Activated CD4-positive, alpha-beta T cell treated with anti-CD3 and anti-CD28 coated beads, Interleukin-2, amount 10 ng/mL, durations not matched to agents 7 days and 5 days (primary cell): ENCODE measurements around the gene WWOX. TPM values are rescaled to one million over a fixed set of nuclear protein-coding genes. Genes with fewer than 3 reads are reported as not detected.

Source experiments
- CTCF ChIA-PET: fragments of 350-600 bp; sonication (Branson Sonifier 250); formaldehyde crosslinking; loops from one replicate; lab custom pipeline; 2021; ENCODE audit warnings: antibody characterized with exemption; lab: Charles Lee
- POLR2A ChIA-PET: fragments of 350-600 bp; sonication (Branson Sonifier 250); formaldehyde crosslinking; loops from one replicate; lab custom pipeline; 2021; ENCODE audit warnings: antibody characterized with exemption; lab: Charles Lee
- DNase-seq: peaks from one replicate; pipeline ENCODE4 v3.0.0-alpha.2; 2020
- H3K27ac Mint-ChIP-seq: one replicate; pipeline ENCODE4 v1.8.0; 2021; ENCODE audit warnings: mild to moderate bottlenecking, moderate library complexity, mixed read lengths
- H3K27me3 Mint-ChIP-seq: one replicate; pipeline ENCODE4 v1.8.0; 2021; ENCODE audit warnings: mixed read lengths
- H3K36me3 Mint-ChIP-seq: one replicate; pipeline ENCODE4 v1.8.0; 2021; ENCODE audit warnings: low read depth, mixed read lengths
- H3K4me1 Mint-ChIP-seq: one replicate; pipeline ENCODE4 v1.8.0; 2021; ENCODE audit warnings: mixed read lengths
- H3K4me3 Mint-ChIP-seq: one replicate; pipeline ENCODE4 v1.8.0; 2021; ENCODE audit warnings: mild to moderate bottlenecking, moderate library complexity, mixed read lengths
- H3K9me3 Mint-ChIP-seq: one replicate; pipeline ENCODE4 v1.8.0; 2021; ENCODE audit warnings: mixed read lengths
- total RNA-seq, 2 experiments: library from RNA; stranded (reverse); gene quantifications; one replicate each; pipeline ENCODE4 v1.2.3, GENCODE V29; 2021

The WWOX gene
- total RNA-seq, 2 experiments from 2014 or later: 22.2 to 28.9 TPM

DNA sequence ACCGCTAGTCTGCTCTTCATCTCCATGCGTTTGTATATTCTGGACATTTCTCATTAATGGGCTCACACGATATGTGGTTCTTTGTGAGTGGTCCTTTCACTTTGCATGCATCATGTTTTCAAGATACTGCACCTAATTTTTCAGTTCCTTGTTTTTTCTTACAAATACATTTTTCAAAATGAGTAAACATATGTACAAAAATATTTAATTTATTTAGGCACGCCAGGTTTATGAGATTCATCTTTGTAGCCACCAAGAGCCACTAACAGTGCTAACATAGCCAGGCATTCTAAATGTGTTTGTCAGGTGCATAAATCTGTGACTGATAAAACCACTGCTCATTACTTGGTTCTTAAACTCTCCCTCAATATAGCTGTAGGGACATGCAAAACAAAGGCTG, 375.3 kb downstream of the WWOX start:
- H3K9me3 Mint-ChIP-seq: no peaks in the 10 kb centered on the region
- H3K27me3 Mint-ChIP-seq: no peaks in the 10 kb centered on the region
- ChIA-PET POLR2A (no interaction called here), CTCF (no interaction called here)
- no peaks in the 10 kb centered on the region for H3K36me3 Mint-ChIP-seq
- no peak for DNase-seq
- no peak overlapping the region for H3K27ac Mint-ChIP-seq
- no peak overlapping the region for H3K4me3 Mint-ChIP-seq
- H3K4me1 Mint-ChIP-seq: no peaks in the 10 kb centered on the region

DNA sequence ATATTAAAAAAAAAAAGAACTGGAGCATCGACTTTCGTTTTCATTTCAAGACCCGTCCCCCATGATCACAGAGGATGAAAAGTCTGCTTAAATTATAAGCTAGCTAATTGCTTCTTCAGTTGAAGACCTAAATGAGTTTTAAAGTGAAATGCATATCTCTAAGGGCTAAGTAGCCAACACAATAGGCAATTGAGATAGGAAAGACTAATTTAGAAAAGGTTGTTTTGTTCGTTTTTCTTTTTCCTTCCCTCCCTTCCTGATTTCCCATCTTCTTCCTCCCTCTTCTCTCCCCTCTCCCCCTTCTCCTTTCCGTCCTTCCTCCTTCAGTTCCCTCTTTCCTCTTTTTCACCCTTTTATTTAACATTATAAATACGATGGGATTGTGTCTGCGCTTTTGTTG, 377.2 kb downstream of the WWOX start:
- CTCF ChIA-PET: interaction anchor here (1.2 kb wide), 1 partner anchor 10 kb away, joined by 4 read pairs; no protein-coding TSS in a partner anchor
- no peak for DNase-seq
- Mint-ChIP-seq H3K9me3 (no peaks in the 10 kb centered on the region), H3K27ac (no peak overlapping the region), H3K4me3 (no peak overlapping the region), H3K27me3 (no peaks in the 10 kb centered on the region), H3K36me3 (no peaks in the 10 kb centered on the region), H3K4me1 (no peaks in the 10 kb centered on the region)
- POLR2A ChIA-PET: no interaction called here

DNA sequence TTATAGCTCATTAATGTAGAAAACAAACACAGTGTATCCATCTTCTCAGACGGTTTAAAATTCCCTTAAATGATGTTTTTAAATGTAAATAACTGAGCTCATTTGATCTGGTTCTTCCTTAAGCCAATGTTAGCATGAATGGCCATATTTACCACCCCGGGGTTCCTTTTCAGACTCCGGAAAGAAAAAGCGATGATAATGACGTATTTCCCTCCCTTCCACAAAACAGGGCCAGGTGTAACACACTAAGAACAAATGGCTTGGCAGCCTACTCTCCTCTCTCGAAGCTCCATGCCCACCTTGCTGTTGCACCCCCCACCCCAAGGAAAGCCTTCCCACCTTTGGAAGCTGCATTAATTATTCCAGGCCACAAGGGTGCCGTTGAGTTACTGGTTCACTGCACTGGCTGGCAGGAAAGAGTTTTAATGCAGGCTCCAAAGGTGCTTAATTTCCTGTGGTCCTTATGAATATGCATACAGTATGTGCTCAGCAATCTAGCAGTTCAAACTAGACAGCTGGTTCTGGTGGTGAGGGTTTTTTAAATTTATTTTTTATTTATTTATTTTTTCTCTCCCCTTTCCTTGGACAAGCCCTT, 378.9 kb downstream of the WWOX start:
- POLR2A ChIA-PET: no interaction called here
- H3K36me3 Mint-ChIP-seq: no peaks in the 10 kb centered on the region
- CTCF ChIA-PET: interaction anchor here (1.1 kb wide), 1 partner anchor 10 kb away, joined by 4 read pairs; no protein-coding TSS in a partner anchor
- H3K4me1 Mint-ChIP-seq: no peaks in the 10 kb centered on the region
- peak; percentile 16 for DNase-seq
- H3K9me3 Mint-ChIP-seq: no peaks in the 10 kb centered on the region
- no peak overlapping the region for H3K4me3 Mint-ChIP-seq
- H3K27ac Mint-ChIP-seq: no peak overlapping the region
- H3K27me3 Mint-ChIP-seq: no peaks in the 10 kb centered on the region

DNA sequence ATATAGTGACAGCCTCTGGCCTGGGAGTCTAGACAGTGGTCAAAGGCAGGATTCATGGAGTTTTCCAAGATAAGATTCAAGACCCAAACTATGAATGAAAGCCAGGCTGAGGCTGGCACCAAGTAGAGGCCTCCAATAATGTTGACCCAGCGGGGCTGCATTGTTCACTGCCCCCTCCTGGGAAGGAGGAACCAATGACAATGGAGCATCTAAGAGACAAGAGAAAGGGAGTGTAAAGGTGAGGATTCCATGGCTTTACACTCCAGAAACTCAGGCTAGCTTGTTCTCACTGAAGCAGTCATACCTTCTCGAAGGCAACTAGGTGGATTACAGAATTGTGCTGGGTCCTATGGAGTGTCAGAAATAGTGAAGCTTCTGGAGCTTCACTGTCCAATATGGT, 380.3 kb downstream of the WWOX start:
- H3K36me3 Mint-ChIP-seq: no peaks in the 10 kb centered on the region
- ChIA-PET POLR2A (no interaction called here), CTCF (no interaction called here)
- H3K27me3 Mint-ChIP-seq: no peaks in the 10 kb centered on the region
- no peak overlapping the region for H3K4me3 Mint-ChIP-seq
- H3K27ac Mint-ChIP-seq: no peak overlapping the region
- H3K4me1 Mint-ChIP-seq: no peaks in the 10 kb centered on the region
- DNase-seq: no peak
- no peaks in the 10 kb centered on the region for H3K9me3 Mint-ChIP-seq

DNA sequence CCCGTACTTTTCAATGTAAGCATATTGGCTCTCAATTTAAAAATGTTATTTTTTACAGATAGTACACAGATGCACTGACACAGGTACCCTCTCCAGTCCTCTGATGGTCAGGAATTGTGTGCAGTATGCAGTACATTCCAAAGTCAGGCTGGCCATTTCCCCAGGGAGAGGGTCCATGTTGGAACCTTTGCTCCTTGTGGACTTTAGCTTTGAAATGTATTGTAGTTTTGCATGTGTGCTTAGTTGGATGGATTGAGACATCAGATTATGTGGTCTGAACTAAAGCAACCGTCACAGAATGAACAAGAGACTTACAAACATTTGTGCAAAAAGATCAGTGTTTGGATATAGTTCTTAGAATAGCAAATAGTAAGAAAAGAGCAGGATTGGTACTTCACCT, 381.1 kb downstream of the WWOX start:
- Mint-ChIP-seq H3K27me3 (no peaks in the 10 kb centered on the region), H3K9me3 (no peaks in the 10 kb centered on the region), H3K36me3 (no peaks in the 10 kb centered on the region), H3K4me3 (no peak overlapping the region), H3K4me1 (no peaks in the 10 kb centered on the region), H3K27ac (no peak overlapping the region)
- CTCF ChIA-PET: no interaction called here
- POLR2A ChIA-PET: no interaction called here
- no peak for DNase-seq

DNA sequence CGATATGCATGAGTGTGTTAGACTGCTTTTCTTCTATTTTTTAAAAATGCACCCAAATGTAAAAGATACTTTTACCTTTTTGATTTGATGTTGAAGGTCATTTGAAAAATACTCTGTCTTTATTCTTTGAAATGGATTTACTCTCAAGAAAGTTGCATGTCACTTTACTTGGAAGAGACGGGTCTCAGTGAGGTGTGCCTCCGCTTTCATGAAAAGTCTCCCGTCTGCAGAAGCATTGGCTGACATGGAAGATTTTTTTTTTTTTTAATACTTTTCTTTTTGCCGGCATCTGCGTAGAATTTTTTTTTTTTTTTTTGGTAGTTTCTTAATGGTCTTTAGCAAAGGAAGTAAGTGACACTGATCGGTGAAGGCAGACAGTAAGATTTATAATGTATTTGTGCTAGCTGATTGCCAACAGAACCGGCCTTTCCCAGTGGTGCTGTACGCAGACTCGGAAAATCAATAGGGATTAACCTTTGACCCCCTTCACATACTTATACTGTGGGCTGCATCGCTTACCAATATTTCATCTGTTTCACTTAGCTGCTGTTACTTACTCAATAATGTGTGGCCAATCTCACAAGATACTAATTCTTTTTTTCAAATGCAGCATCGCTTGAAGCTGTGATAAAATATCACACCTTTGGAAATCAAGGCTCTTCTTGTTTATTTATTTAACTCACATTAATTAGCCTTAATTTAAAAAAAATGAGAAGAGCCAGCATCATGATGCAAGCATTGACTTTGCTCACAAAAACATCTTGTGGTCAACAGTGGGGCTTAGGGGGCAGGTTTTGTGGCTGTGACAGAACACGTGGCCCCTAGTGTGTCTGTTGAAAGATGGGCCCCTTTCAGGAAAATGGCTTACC, 383.9 kb downstream of the WWOX start:
- H3K27ac Mint-ChIP-seq: no peak overlapping the region
- no peak for DNase-seq
- H3K36me3 Mint-ChIP-seq: no peaks in the 10 kb centered on the region
- no peaks in the 10 kb centered on the region for H3K27me3 Mint-ChIP-seq
- POLR2A ChIA-PET: no interaction called here
- no peak overlapping the region for H3K4me3 Mint-ChIP-seq
- H3K4me1 Mint-ChIP-seq: no peaks in the 10 kb centered on the region
- no peaks in the 10 kb centered on the region for H3K9me3 Mint-ChIP-seq
- CTCF ChIA-PET: no interaction called here

DNA sequence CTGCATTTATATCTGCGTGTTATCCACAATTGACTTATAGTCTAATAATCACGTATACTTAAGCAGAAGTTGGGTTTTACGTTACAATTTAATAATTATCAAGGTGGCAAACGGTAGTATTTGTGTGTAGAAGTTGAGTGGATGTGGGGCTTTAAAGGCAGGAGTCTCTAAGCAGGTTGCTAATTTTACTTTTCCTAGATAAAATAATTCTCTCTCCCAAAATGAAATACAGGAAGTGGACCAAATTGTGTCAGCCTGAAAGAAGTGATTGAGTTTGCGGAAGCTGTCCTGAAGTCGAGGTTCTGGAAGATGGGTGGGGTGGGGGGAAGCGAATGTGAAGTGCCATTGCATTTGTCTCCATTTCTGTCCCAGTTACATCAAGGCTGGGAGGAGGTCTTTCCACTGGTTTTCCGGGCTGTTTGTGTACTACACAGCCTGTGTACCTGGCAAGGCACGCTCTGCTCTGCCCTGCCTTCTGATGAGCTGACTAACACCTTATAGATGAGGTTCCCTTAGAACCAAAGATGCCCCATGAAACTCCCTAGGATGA, 385.1 kb downstream of the WWOX start:
- no peak for DNase-seq
- H3K4me1 Mint-ChIP-seq: no peaks in the 10 kb centered on the region
- CTCF ChIA-PET: no interaction called here

DNA sequence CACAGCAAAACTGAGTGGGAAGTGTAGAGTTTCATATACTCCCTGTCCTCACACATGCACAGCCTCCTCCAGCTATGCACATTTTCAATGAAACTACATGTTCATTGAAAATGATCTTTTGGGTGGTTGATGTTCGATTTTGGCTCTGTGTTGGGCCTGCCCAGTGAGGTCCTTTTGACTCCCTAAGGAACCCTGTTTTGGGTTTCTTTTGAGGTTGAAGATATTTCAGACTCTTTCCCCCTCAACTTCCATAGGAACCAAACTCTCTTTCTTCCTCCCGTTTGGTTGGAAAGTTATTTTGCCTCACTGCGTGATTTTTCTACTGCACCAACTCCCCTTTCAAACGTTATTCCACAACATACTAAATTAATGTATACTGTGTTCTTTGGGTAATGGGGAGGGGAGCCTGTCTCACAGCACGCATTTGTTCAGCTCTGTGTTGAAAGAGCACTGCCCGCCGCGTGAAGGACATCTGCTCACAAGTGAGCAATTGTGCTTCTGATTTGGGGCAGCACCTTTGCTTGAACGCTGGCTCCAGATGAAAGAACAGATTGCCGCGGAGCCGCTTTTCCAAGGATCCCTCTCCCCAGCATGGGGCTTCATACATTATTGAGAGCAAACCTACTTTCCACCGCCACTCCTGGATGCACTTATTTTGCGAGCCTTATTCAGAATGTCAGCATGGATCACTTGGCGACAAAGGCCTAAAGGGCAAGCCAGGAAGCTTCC, 385.9 kb downstream of the WWOX start:
- Mint-ChIP-seq H3K27me3 (no peaks in the 10 kb centered on the region), H3K36me3 (no peaks in the 10 kb centered on the region), H3K4me3 (no peak overlapping the region), H3K27ac (no peak overlapping the region), H3K4me1 (no peaks in the 10 kb centered on the region), H3K9me3 (no peaks in the 10 kb centered on the region)
- ChIA-PET CTCF (no interaction called here), POLR2A (no interaction called here)
- no peak for DNase-seq

More for the DNA sequence above, 385.1 kb downstream of the WWOX start:
- H3K9me3 Mint-ChIP-seq: no peaks in the 10 kb centered on the region
- POLR2A ChIA-PET: no interaction called here
- no peak overlapping the region for H3K4me3 Mint-ChIP-seq
- no peak overlapping the region for H3K27ac Mint-ChIP-seq
- H3K36me3 Mint-ChIP-seq: no peaks in the 10 kb centered on the region
- no peaks in the 10 kb centered on the region for H3K27me3 Mint-ChIP-seq

DNA sequence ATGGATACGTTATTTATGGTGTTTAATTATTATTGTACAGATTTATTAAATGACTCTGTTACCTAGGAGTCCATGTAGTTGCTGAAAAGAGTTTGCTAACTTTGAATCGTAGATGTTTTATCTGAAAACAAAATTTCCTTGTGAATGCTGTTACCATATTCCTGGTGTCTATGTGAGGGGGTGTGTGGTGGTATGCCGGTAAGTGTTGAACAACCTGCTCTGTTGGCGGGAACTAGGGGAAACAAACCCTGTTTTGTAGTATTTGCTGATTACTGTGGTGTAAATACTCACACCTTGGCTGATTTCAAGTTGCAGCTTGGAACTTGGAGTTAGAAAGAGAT, 386.4 kb downstream of the WWOX start:
- CTCF ChIA-PET: no interaction called here

DNA sequence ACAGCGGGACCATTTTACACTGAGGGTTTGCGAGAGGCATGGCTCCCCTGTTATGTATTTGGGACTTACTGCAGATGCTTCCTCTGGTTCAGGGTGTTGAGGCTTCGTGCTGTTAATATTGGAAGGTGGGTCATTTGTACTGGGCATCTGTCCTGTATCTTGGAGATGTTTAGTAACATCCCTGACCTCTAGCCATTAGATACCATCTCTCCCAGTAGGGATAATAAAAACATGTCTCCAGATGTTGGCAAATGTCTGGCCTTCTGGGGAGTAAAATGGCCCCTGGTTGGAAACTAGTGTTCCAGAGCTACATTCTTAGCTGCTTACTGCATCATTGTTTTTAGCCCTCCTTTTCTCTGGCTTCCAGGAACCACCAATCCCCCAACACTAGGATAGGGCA, 388.0 kb downstream of the WWOX start:
- Mint-ChIP-seq H3K4me1 (no peaks in the 10 kb centered on the region), H3K36me3 (no peaks in the 10 kb centered on the region), H3K4me3 (no peak overlapping the region), H3K27me3 (no peaks in the 10 kb centered on the region), H3K9me3 (no peaks in the 10 kb centered on the region), H3K27ac (no peak overlapping the region)
- POLR2A ChIA-PET: no interaction called here
- no peak for DNase-seq
- CTCF ChIA-PET: no interaction called here

More for the DNA sequence above, 386.4 kb downstream of the WWOX start:
- Mint-ChIP-seq H3K36me3 (no peaks in the 10 kb centered on the region), H3K27me3 (no peaks in the 10 kb centered on the region), H3K9me3 (no peaks in the 10 kb centered on the region), H3K27ac (no peak overlapping the region), H3K4me1 (no peaks in the 10 kb centered on the region), H3K4me3 (no peak overlapping the region)
- POLR2A ChIA-PET: no interaction called here
- no peak for DNase-seq

DNA sequence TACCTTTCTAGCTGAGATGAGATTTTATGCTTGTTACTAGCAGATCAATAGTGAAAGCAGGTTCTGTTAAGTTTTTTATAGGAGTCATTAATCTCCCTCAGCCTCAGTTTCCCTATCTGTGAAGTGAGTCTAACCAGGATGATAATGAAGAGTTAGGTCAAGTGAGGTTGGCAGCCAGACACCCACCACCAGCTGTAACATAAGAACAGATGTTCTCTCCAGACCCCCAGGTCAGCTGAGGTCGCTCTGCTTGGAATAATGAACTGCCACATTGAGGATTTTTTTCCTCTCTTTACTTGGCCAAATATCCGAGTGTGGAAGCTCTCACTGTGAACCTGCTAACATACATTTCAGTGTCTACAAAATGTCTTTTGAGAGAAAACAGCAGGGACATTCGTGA, 389.6 kb downstream of the WWOX start:
- H3K27me3 Mint-ChIP-seq: no peaks in the 10 kb centered on the region
- H3K4me1 Mint-ChIP-seq: no peaks in the 10 kb centered on the region
- H3K9me3 Mint-ChIP-seq: no peaks in the 10 kb centered on the region
- no peak for DNase-seq
- no peaks in the 10 kb centered on the region for H3K36me3 Mint-ChIP-seq
- no peak overlapping the region for H3K4me3 Mint-ChIP-seq
- H3K27ac Mint-ChIP-seq: no peak overlapping the region
- ChIA-PET CTCF (no interaction called here), POLR2A (no interaction called here)

DNA sequence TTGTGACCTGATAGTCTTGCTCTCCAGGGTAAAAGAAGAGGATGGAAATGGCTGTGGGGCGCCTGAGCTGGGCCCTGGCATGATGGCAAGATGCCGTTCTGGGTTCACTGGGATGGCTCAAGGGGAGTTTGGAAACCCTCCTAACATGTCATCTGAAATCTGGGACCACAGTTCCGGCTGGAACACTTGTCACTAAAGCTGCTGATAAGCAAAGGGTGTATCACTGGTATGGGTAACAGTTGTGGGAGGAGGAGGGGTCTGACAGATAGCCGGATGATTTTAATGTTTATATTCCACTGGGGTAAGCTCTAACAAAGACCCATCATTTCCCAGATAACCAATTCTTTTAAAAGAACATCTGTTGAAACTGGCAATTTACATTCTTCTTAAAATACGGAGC, 390.2 kb downstream of the WWOX start:
- H3K4me3 Mint-ChIP-seq: no peak overlapping the region
- no peaks in the 10 kb centered on the region for H3K9me3 Mint-ChIP-seq
- no peaks in the 10 kb centered on the region for H3K36me3 Mint-ChIP-seq
- H3K27ac Mint-ChIP-seq: no peak overlapping the region
- no peaks in the 10 kb centered on the region for H3K4me1 Mint-ChIP-seq
- no peaks in the 10 kb centered on the region for H3K27me3 Mint-ChIP-seq
- POLR2A ChIA-PET: no interaction called here
- CTCF ChIA-PET: no interaction called here
- no peak for DNase-seq

DNA sequence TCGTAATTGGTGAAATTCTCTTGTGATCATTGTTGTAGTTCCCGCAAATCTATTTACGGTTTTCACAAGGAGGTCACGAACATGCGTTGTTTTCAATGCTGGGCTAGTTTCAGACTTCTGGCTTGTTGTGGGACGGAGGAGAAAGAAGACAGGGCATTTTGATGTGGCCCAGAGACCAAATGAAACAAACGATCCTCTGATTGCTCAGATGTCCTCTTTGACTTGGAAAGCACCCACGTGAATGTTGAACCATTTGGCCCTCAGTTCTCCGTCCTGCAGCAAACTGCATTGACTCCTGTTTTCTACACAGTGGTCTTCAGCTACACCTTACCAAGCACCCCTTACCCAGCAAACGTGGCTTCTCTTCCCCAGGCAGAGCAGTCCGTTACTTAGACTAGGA, 391.0 kb downstream of the WWOX start:
- ChIA-PET CTCF (interaction anchor here (1.0 kb wide), 1 partner anchor 10 kb away, joined by 3 read pairs; no protein-coding TSS in a partner anchor), POLR2A (no interaction called here)
- Mint-ChIP-seq H3K27me3 (no peaks in the 10 kb centered on the region), H3K9me3 (no peaks in the 10 kb centered on the region), H3K4me1 (no peaks in the 10 kb centered on the region), H3K27ac (no peak overlapping the region), H3K36me3 (no peaks in the 10 kb centered on the region), H3K4me3 (no peak overlapping the region)
- no peak for DNase-seq
